ENCODE measurements around the gene ANO6.

The ANO6 gene

DNA sequence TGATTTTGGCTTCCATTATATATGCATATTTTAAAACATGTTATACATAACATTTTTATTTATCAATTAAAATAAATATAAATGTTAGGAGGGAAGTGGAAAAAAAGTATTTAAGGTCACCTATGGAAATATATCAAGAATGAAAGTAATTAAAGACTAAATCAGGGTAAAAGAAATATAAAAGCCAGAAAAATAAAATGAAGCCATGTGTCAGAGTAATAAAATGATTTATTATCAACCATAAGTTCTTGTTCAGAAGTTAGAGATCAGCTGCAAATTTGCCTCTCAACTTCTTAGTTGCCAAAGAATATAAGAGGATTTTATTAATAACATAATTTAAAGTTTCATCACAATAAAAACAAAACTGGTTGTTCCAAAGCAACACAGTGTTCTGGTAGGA is 121.9 kb downstream of the ANO6 start:
- no peak for DNase-seq (ENCODE audit: insufficient read length, low spot score)
- FAIRE-seq: no peak

DNA sequence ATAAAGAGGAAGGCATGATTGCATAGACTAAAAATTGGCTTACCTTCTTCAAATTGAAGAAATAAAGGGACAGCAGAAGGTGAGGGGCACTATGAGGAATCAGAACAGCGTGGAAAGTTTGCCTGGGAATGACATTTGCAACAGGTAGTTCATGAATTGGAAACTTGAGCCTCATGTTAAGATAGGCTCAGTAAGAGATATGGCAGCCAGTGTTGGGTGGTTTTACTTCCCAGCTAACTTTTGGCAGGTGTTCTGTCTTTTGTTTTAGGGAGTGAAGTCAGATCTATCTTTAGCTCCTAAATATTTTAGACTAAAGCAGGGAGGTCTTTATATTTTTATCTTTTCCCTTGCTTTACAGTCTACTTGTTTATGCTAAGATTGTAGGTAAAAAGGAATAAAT is 122.4 kb downstream of the ANO6 start:
- no peak for DNase-seq (ENCODE audit: insufficient read length, low spot score)
- no peak for FAIRE-seq

DNA sequence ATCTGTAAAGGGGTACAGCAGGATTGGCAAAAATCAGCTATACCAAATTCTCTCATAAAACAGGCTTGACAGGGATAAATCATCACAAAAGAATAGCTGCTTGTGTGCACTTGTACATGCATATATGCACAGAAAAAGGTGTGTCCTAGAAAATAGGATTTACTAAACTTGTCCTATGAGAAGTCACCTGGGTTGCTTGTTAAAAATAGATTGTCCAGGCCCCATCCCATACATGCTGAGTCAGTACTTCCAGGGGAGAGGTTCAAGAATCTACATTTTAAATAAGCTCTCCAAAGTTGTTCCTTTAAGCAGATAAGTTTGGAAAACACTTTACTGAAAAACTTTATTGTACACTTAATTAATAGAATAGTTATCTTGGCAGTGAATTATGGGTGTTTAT is 123.1 kb downstream of the ANO6 start:
- no peak for FAIRE-seq

DNA sequence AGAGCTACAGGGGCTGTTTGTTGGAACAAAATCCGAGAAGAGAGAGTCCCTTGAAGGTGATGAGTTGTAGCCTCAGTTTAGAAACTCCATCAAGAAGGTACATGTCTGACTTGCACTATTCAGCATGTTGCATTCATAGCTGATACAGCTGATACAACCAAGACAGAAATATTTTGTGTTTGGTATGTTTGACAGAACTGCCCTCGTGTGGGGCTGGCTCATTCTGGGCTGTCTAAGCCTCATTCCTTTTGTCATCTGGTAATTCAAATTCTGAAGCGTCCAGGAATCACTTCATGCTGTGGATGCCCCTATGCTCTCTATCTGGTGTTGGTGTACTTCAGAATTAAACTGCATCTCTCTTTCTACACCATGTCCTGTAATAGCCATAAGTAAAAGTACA is 126.3 kb downstream of the ANO6 start:
- FAIRE-seq (no peak), DNase-seq (ENCODE audit: insufficient read length, low spot score) (no peak)

More for the DNA sequence above, 123.1 kb downstream of the ANO6 start:
- no peak for DNase-seq (ENCODE audit: insufficient read length, low spot score)

DNA sequence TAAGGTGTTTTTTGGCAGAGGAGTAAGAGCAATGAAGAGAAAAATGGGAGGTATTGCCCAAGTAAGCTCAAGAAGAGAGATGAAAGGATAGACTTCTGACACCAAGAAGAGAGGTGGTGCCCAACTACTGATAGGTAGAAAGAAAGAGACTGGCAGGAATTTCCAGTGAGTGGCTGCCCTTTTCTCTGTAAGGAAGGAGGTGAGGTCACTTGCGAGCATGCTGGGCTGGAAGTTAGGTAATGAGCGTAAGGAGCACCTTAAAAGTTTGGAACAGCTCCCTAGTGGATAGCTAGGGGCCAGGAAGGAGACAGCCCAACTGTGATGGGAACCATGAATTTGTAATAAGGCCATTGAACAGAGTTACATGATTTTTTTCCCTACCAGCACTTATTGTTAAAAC is 127.0 kb downstream of the ANO6 start:
- DNase-seq (ENCODE audit: insufficient read length, low spot score): no peak
- FAIRE-seq: no peak

DNA sequence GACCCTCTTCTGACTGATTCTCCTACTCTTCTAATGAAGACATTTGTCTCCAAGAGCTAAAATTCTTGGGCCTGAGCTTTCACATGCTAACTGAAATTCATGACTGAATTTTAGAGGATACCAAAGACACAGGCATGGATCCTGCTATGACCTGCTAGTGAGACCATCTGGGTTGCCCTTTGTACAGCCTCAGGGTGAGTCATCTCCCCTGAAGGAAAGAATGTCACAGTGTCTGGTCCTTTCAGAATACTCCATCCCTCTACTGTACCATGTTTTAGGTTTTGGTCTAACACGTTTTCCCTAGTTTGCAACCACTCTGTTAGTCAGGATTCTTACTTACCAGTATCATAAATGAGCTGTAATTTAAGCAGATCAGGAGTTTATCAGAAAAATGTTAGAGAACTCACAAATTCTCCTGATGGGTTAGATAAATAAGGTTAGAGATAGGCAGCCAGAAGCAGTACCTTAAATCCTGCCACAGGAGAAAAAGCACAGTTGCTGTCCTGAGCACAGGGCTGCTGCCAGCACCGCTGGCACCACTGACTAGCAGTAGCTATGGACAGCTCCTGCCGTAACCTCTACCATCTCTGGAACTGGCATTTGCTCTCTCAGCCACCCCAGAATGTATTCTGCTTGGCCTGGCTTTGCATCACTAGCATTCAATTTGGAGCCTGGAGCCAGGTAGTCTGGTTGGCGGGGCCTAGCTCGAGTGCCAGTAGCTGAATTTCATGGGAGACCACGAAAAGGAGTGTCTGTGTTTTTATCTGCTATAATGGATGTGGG is 127.6 kb downstream of the ANO6 start:
- DNase-seq (ENCODE audit: insufficient read length, low spot score) (peak; percentile 25), FAIRE-seq (no peak)

DNA sequence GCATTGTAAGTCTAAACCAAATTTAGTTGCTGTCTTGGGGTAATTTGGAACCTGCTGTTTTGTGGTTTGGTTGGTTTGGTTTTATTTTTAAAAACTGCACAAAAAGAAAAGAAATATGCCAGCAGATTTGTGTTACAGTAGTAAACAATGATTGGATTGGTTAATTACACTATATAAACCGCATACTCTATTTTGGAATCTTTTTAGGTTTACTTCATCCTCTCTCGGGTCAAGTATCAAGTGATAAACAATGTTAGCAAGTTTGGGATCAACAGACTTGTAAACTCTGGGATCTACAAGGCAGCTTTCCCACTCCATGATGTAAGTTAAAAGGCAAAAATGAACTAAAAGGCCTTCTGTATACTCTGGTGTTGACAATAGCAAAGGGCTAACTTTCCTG is 132.4 kb downstream of the ANO6 start:
- DNase-seq (ENCODE audit: insufficient read length, low spot score) (no peak), FAIRE-seq (no peak)

DNA sequence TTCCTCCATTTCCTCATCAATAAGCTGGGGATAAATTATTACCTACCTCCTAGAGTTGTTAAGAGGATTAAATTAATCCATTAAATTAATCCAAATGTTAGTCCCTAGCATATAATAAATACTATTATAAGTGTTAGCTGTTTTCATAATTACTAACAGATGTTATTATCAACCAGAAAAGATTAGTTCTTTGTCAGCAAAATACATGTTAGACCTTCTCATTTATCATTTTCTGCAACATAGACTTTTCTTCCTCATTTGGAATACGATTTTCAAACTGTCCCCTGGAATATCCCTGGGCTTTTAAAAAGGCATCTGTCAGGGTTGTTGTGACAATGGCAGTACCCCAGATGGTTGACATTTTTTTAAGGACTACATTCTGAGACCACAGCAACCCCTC is 133.1 kb downstream of the ANO6 start:
- DNase-seq (ENCODE audit: insufficient read length, low spot score) (no peak), FAIRE-seq (no peak)

DNA sequence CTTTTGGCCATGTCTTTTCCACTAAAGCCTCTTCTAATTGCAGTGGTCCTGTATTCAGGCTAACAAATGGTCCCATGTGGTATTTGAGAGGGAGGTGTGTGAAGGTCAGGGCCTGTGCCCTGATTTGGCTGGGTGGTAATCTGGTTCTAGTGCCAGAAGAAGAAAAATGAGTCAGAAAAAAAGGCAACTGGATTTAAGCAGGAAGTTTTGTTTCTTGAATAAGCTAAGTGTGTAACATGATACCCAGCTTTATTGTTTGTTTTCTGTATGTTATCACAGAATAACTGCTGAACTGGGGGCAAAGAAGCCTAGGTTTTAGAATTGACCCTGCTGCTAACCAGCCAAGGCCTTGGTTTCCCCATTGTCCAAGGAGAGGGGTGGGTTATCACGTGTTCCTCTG is 134.0 kb downstream of the ANO6 start:
- DNase-seq (ENCODE audit: insufficient read length, low spot score): no peak
- FAIRE-seq: no peak

DNA sequence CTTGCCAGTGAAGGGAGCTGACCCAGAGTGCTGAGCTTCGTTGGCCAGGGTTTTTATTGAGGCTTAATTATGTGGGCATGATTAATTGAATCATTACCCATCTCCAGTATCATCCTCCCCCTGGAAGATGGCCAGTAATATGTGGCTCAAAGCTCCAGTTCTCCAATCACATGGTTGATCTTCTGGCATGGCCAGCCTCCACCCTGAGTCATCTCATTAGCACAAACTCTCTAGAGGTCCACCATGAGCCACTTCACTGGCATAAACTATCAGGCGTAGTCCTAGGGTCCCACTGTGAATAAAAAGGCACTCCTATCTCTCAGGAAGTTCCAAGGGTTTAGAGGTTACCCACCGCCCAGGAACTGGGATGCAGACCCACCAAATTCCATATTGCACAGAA is 135.0 kb downstream of the ANO6 start:
- FAIRE-seq (no peak), DNase-seq (ENCODE audit: insufficient read length, low spot score) (no peak)

DNA sequence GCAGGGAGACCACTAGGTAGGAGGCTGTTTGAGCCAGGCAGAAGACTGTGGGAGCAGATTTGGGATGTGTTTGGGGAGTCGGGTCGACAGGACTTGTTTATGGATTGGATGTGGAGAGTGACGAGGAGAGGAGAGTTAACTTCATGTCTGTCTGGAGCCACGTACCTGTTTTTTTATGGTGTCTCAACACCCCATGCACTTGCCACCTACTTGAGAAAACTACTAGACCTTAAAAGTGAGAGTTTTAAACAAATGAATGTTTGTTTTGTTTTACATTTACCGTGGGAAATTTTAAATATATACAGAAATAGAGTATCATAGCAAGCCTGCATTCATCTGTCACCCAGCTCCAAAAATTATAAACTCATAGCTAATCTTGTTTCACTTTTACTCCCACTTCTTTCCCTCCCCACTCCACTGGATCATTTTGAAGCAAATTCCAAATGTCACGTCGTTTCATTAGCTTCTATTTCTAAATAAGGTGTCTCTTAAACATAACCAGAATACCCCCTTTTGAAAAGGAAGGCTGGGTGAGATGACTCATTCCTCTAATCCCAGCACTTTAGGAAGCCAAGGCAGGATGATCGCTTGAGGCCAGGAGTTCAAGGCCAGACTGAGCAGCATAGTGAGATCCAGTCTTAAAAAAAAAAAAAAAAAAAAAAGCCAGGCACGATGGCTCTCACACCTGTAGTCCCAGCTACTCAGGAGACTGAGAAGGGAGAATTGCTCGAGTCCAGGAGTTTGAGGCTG is 136.2 kb downstream of the ANO6 start:
- no peak for FAIRE-seq
- DNase-seq (ENCODE audit: insufficient read length, low spot score): no peak

DNA sequence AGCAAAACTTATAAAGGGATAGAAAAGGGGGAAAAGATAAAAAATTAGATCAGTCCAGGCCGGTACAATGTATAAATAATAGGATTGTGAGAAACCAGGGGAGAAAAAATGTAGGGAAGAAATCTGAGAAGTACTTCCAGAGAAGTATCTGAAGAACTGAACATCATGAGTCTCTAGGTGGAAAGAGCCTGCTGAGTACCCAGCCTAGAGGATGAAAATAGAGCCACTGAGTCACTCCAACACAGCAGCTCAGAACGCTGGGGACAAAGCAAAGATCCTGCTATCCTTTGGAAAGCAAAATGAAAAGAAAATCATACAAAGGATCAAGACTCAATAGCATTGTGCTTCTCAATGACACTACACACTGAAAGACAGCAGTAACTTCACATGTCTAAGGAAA is 138.0 kb downstream of the ANO6 start:
- DNase-seq (ENCODE audit: insufficient read length, low spot score) (no peak), FAIRE-seq (no peak)

DNA sequence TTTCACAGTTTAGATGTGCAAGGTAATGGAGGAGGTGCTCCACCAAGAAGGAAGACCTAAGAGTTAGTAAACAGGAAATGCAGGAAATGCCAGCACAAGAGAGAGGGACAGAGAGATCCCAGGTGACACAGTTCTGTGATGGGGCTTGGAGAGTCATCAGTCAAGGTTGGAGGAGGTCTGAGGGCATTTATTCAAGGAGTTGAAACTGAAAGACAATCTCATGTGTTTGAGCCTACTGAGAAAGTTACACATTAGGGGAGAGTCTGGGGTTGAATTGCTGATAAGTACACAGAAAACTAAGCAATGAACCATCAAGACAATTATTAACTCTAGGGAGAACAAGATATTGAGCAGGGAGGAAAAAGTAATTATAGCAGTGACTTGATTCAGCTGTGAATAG is 138.5 kb downstream of the ANO6 start:
- DNase-seq (ENCODE audit: insufficient read length, low spot score) (no peak), FAIRE-seq (no peak)

DNA sequence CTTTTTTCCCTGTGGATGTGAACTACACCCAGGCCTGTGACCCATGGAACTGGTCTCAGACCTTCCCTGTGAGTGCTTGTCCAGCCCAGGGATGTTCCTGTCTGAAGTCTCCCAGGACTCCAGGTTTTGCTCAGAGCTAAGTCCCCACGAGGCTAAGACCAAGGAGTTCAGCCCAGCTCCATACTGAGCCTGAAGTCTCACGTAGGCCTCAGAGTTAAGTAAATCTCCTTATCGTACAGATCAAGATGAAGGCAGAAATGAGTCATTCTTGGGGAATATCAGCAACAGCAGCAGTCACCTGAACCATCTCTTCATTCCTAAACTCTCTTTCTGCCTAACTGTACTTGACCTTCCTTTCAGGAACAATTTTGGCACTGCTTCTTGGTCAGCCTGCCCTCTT is 139.8 kb downstream of the ANO6 start:
- DNase-seq (ENCODE audit: insufficient read length, low spot score) (no peak), FAIRE-seq (no peak)

DNA sequence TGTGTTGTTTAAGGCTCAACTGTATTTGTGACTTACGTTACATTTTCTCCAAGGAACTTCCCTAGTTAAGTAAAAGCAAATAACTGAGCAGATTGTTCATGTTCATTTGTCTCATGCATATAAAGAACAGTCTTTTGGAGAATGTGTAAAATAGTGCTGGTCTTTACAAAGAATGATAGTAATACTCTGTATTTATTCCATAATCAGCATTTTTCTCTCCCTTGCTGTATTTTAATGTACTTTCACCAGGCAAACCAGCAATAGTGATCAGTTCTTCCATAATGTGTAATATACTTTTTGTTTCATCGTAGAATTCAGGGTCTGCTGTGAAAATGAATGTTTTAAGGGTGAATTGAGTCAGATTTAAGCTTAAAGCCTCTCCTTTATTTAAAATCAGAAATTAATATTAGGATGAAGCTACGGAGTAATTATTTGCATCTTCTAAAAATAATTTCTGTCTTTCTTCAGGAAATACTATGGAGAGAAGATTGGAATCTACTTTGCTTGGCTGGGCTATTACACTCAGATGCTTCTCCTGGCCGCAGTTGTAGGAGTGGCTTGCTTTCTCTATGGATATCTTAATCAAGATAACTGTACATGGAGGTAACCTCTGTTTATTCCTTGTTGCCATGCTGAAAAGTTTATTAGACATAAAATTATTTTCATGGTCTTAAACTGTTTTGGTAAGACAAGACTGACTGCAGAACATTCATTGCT is 141.1 kb downstream of the ANO6 start:
- DNase-seq (ENCODE audit: insufficient read length, low spot score) (no peak), FAIRE-seq (no peak)

DNA sequence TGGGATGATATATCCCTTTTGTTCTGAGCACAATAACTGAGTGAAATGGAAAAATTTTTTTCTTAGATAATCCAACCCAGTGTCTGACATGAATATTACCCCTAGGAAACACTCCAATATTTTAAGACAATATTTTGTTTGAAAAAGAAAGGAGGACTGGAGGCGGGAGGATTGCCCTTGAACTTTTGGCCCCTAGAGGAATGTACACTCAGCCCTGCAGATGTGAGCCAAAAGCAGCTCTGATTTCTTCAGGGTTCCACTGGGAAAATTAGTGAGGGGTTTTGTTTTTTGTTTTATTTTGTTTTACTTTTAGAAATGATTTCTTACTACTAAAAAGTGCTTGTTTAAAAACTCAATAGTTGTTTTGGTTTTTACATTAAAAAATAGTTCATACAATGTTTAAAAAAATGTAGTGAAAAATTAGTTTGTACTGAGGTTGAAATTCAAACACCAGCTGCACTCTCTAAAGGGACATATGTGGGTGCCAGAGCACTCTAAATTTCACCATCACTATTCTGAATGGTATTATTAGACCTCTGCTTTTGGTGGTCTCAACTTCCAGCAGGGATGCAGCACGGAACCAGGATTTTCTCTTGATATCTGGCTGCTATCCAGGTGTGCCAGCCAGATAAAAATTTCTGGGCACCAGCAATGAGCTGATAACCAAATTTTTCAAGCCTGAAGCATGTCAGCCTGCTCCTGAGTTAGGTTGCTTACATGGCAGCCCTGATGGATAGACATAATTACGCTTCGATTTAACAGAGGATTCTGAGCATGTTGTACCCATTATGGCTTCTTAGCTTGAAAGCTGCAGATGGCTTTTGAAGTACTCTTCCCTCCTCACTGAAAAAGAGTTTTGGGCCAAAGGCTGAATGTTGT is 141.9 kb downstream of the ANO6 start:
- DNase-seq (ENCODE audit: insufficient read length, low spot score) (no peak), FAIRE-seq (no peak)

DNA sequence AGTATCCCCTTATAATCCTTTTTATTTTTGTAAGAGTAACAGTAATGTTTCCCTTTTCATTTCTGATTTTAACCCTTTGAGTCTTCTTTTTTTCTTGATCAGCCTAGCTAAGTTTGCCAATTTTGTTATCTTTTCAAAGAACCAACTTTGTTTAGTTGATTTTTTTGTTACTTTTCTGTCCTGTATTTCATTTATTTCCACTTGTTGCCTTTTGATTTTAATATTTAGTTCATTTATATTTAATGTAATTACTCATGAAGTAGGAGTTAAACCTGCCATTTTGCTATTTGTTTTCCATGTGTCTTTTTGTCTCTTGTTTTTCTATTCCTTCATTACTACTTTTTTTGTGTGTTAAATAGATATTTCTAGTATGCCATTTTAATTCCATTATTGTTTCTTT is 146.4 kb downstream of the ANO6 start:
- FAIRE-seq: no peak
- DNase-seq (ENCODE audit: insufficient read length, low spot score): no peak

DNA sequence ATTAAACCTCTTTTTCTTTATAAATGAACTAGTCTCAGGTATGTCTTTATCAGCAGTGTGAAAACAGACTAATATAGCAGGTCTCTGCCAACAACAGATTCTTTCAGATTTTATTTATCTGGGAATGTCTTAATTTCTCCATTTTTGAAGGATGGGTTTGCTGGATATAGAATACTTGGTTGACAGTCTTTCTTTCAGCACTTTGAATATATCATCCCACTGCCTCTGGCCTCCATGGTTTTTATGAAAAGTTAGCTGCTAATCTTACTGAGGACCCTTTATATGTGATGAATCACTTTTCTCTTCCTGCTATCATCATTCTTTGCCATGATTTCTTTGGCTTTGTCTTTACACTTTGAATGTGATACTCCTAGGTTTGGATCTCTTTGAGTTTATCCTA is 148.0 kb downstream of the ANO6 start:
- no peak for DNase-seq (ENCODE audit: insufficient read length, low spot score)
- FAIRE-seq: no peak

DNA sequence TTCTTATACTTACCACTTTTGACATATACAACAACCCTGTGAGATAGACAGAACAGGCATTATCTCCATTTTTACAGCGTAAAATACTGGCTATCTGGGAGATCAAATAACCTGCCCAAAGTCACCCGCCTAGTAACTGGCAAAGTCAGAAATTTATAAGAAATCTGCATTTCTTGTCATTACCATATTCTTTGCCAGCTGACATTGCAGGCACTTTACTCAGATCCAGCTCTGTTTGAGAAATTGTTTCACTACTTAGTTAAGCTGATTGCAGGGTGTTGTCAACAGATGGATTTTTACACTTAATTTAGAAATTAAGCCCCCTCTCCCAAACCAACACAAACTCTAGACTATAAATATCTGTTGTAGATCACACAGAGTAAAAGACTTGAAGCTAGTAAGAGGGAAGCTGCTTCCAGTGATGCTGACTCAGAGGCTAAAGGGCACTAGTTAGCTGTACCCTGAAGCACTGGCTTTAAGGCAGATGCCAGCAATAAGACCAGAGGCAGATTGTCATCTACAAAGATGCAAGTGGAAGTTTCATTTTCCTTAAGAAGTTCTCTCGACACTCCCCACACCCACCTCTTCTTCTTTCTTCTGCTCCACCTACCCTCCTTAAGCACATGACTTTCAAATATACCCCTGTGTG is 153.1 kb downstream of the ANO6 start:
- DNase-seq (ENCODE audit: insufficient read length, low spot score) (peak; percentile 42), FAIRE-seq (no peak)

DNA sequence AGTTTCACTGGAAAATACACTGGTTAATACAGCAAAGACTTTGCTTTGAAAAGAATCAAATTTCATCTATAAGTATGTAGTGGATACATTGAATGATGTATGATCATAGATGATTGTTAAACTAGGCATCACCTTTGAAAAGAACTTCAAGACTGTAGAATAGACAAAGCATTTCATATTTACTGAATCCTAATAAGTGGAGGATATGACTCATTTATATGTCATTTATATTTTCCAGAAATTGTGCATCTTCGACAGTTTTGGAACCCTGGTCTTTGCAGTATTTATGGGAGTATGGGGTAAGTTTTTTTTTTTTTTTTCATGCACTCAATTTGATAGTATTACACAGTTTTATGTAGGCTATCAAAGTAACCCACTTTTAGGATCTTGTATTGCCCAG is 161.9 kb downstream of the ANO6 start:
- DNase-seq (ENCODE audit: insufficient read length, low spot score) (no peak), FAIRE-seq (no peak)
